Amygdala (tissue), 56 donors: Measurements from ENCODE around the gene MSTO1.
"Not testable (repeated sequence)": the region's sequence is repeated elsewhere in the genome, so short reads cannot be mapped to it uniquely, and the experiment has no call there.

Experiments used
- DNase-seq, 56 donors: peaks; one replicate each; lab custom pipeline; 2025; lab: John Stamatoyannopoulos, UW

Gene MSTO1

DNA sequence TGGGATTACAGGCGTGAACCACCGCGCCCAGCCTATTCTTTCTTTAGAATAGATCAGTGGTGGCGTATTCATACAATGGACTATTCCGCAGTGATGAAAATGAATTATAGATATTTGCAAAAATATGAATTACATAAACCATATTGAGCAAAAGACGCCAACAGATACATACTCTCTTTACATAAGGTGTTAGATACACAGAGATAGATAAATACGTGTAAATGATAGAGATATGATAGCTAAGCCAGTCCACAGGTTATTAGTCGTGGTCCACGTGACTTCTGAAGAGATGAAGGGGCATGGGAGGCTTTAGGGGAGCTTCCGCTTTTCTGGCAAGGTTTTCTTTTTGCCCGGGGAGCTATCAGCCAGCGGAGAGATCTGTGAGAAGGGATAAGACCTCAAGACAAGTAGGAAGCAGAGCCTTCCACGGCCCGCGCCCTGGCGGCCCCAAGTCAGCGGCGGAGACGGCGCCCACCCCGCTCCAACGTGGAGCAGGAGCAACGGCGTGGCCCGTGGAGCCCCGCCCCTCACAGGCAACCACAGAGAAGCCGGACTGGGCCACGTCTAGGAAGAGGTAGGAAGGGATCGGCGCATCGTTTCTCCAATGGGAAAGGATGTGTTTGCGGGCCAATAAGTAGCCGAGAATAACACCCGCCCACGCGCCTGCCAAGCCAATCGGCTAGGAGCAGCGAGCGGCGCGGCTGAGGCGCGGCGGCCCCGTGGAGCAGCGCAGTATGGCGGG lies at the start of gene MSTO1:
Gene MSTO1 (plus strand): TSS at position 704 of the 742 bp plus-strand sequence. CDS start 31 bp downstream, at position 735.
- peak in 55 of 56 donors; percentile 43 to 98 (median 93) for DNase-seq

GRCh38 chr1:155561779-155562580 lies 48.0 kb upstream of the MSTO1 start:
- peak in 38 of 56 donors; percentile 4 to 78 (median 53) for DNase-seq

DNA sequence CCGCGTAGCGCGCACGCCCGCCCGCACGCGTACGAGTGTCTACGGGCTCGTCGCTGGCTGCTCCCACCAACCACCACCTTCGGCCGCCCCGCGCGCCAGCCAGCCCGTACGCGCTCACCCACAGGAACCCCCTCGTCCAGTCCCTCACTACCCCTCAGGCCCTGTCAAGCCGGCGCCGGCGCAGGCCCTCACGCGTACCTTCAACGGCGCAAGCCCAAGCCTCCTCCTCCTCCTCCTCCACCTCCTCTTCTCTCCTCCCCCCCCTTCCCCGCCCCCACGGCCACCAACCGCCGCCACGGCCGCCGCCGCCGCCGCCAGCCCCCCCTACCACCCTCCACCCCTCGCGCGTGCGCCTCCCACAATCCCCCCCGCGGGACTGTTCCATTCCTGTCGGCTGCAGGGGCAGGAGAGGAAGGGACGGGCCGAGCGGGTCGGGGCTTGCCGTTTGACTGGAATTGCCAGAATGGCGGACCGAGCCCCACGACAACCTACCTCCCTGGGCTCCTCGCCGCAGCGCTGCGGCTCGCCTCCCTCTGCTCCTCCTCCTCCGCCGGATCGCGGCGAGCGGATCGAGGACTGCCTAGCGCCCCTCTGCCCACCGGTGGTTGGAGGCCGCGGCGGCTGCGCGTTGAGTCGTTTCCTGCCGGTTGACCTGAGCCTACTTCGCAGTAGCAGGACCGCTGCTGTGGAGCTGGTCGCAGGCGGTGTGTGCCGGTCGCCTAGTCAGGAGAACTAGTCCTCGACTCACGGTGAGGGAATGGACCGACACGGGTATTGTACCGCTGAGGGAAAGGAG lies 47.2 kb upstream of the MSTO1 start, which contains the start of gene ASH1L:
Gene ASH1L (minus strand): TSS at position 223 of the 796 bp plus-strand sequence. CDS start 41,284 bp downstream, outside the sequence.
- DNase-seq, result peak; percentile 68 to 100 (median 95)

DNA sequence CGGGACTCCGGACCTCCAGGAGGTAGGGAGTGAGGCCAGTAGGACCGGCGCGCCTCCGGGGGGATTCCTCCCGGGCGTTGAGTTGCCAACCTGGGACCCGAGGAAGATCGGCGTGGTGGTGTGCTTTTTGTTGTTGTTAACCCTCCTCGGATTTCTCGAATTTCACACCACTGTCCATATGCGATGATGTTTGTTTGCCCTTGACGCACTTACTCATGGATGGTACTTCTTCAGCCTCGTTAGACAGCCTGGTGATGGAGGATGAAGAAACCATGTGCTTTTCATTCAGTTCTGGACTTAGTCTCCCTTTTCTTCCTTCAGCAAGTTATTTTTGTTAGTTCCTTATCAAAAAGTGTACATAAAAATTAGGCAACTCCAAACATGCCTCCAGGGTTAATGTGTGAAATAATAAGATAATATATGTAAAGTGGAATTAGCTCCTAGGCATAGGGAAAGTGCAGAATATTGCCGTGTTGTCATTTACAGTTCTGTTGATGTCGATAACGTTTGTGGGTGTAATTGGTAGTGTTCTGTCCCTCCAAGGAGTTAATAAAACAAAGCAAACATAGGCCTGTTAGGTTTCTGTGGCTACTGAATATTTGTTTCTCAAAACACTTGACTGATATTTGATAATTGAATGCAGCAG lies 46.5 kb upstream of the MSTO1 start:
- not testable (repeated sequence) for DNase-seq

DNA sequence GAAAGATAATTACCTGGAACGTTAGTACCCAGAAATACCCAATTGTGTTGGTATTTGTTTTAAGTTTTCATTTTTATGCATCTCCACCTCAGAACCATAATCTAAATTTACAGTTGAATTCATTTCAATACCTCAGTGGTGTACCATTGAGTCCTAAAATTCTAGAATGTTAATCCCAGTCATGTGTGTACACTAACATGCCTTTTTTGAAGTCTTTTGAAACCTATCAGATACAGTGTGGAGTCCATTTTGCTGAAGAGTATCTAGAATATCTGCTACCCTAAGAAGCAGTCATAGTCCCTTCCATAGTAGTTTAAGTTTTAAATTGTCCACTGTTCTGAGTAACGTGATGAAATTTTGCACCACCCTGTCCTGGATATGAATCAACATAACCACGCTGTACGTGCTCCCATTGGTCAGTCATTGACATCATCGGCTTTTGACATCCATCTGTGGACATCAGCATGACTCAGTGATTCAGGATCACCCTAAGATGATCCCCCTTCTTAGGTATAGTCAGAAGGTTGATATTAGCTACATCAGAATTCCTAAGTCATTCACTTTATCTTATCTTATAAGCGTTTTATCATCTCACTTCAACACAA lies 39.9 kb upstream of the MSTO1 start:
- DNase-seq, result no peak

DNA sequence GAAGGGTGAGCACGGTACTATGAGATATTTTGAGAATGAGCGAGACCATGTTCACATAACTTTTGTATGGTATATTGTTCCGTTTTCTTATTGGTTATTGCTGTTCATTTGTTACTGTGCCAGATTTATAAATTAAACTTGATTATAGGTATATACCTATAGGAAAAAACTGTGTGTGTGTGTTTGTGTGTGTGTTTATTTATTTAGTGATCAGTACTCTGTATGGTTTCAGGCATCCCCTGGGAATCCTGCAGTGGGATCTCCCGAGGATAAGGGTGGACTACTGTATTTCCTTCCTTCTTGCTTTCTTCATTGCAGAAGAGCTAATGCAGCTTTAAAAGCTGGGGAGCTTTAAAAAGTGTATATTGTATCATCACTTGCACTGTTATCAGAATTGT lies 39.4 kb upstream of the MSTO1 start:
- DNase-seq, result no peak

- DNase-seq, result no peak
These were observed 35.9 kb upstream of the MSTO1 start for GRCh38 chr1:155574077-155574476.

- not testable (repeated sequence) for DNase-seq
These were observed 34.4 kb upstream of the MSTO1 start for GRCh38 chr1:155575608-155576007.

DNA sequence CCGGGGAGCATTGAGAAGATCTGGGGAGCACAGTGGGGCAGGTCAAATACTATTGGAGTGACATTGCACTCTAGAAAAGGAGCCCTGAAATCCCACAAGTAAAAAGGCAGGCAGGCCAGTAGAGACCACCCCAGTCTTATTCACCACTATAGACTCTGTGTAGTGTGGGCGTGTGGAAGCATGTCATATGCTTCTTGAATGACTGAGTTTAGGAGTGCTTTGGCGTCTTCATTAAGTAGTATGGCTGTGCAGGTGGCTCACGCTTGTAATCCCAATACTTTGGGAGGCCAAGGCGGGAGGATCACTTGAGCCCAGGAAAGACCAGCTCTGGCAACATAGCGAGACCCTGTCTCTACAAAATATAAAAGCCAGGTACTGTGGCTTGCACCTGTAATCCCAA lies 26.2 kb upstream of the MSTO1 start:
- not testable (repeated sequence) for DNase-seq

DNA sequence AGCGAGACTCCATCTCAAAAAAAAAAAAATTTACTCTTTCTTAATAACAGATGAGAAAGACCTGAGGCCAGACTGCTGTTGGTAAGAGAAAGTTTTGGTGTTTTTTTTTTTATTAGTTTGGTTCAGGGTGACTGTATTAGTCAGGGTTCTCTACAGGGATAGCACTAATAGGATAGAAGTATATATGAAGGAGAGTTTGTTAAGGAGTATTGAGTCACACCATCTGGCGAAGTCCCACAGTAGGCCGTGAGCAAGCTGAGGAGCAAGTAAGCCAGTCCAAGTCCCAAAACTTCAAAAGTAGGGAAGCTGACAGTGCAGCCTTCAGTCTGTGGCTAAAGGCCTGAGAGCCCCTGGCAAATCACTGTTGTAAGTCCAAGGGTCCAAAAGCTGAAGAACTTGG lies 20.7 kb upstream of the MSTO1 start:
- not testable (repeated sequence) for DNase-seq

DNA sequence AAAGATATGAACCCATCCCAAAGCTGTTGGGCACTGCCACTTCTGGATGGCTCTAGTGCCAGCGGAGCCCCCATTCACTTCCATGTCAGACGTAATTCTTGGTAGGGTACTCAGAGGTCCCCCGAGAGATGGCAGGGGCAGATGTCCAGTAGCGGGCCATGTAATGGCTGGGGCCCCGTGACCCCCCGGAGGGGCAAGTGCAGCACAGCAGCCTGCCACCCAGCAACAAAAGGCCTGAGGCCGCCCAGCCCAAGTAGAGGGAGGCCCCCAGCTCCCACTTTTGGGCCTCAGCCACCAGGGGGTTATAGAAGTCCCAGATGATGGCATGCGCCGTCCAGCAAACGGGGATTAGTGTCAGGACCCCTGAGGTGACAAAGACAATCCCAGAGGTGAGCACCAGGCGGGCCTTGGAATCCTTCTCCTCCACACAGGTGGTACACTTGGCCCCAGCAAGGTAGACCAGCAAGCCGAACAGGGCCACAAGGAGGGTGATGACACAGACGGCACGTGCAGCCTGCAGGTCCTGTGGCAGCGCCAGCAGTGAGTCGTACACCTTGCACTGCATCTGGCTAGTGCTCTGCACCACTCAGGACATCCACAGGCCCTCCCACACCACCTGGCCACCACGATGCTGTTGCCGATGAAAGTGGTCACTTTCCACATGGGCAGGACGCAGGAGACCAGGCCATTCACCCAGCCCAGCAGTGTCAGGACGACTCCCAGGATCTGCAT lies 19.3 kb upstream of the MSTO1 start:
- not testable (repeated sequence) for DNase-seq

DNA sequence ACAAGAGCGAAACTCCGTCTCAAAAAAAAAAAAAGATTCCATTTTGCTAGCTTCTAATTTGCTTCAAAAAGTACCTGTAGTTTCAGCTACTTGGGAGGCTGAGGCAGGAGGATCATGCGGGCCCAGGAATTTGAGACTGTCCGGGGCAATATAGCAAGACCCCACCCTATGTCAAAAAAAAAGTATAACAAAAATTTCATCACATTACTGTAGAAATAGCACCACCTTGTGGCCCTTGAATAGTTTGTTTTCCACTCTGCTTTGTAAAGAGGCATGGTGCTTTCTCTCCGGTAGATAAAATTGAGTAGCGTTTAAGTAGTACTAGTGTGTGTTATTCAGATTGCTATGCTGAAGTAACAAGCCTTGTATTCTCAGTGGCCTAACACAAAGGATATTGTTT lies 18.2 kb upstream of the MSTO1 start:
- peak in 3 of 56 donors; percentile 4 to 36 (median 34) for DNase-seq

GRCh38 chr1:155595877-155596474 lies 14.0 kb upstream of the MSTO1 start:
- DNase-seq, result peak in 11 of 56 donors; percentile 3 to 47 (median 26)

DNA sequence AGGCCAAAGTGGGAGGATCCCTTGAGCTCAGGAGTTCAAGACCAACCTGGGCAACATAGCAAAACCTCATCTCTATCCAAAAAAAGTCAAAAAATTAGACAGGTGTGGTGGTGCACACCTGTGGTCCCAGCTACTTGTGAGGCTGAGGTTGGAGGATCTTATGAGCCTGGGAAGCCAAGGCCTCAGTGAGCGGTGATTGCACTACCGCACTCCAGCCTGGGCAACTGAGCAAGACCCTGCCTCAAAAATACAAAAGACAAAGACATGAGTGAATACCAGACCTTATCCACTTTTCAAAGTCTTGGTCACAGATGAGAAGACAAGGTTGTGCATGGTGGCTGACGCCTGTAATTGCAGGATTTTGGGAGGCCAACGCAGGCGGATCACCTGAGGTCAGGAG lies 13.2 kb upstream of the MSTO1 start:
- no peak for DNase-seq

- DNase-seq, result peak in 33 of 56 donors; percentile 2 to 51 (median 14)
These were observed 11.1 kb upstream of the MSTO1 start for GRCh38 chr1:155598842-155599331.

DNA sequence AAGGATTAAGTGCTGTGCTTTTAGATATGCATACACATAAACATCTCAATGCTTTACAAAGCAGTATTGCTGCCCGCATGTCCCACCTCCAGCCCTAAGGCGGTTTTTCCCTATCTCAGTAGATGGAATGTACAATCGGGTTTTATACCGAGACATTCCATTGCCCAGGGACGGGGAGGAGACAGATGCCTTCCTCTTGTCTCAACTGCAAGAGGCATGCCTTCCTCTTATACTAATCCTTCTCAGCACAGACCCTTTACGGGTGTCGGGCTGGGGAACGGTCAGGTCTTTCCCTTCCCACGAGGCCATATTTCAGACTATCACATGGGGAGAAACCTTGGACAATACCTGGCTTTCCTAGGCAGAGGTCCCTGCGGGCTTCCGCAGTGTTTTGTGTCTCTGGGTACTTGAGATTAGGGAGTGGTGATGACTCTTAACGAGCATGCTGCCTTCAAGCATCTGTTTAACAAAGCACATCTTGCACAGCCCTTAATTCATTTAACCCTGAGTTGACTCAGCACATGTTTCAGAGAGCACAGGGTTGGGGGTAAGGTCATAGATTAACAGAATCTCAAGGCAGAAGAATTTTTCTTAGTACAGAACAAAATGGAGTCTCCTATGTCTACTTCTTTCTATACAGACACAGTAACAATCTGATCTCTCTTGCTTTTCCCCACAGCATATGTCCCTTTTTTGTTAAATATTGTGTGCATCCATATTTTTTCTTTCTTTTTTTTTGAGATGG lies 10.0 kb upstream of the MSTO1 start:
- DNase-seq, result not testable (repeated sequence)

DNA sequence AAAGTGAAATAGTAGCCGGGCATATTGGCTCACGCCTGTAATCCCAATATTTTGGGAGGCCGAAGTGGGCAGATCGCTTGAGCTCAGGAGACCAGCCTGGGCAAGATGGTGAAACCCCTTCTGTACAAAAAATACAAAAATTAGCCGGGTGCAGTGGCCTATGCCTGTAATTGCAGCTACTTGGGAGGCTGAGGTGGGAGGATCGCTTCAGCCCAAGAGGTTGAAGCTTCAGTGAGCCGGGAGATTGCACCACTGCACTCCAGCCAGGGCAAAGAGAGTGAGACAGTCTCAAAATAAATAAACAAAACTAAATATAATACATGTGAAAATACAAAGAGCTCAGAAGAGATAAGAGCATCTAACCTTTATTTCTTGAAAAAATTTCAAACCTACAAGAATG lies 2.3 kb upstream of the MSTO1 start:
- no peak for DNase-seq

DNA sequence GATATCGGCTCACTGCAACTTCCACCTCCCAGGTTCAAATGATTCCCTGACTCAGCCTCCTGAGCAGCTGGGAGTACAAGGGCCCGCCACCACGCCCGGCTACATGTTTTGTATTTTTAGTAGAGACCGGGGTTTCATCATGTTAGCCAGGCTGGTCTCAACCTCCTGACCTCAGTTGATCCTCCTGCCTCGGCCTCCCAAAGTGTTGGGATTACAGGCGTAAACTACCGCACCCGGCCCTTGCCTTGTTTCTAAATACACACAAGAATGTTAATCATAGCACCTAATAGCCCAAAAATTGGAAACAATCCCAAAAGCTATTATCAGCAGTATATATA lies 1.2 kb upstream of the MSTO1 start:
- DNase-seq, result no peak
